GM12878 (cell line): ENCODE measurements around the gene SLC26A11. TPM values are rescaled to one million over a fixed set of nuclear protein-coding genes. Genes with fewer than 3 reads are reported as not detected.

Experiments
- ATAC-seq: fragments of 200-7000 bp; cut with Tn5 transposase; 3 replicates; pipeline ENCODE4 v1.9.1; 2020; ENCODE audit warnings: mild to moderate bottlenecking, moderate library complexity
- BruUV-seq: library from RNA; stranded (reverse); fragments of 400-500 nt; replicated peaks from 2 replicates; lab custom pipeline; 2021; lab: Mats Ljungman, UMichigan
- CTCF ChIA-PET: fragments of 300-600 bp; sonication (Branson Sonifier 250); formaldehyde crosslinking; extraction: SDS; loops from one replicate; lab custom pipeline; 2021; ENCODE audit warnings: inconsistent platforms; lab: Yijun Ruan, JAX
- POLR2A ChIA-PET: fragments of 350-600 bp; formaldehyde crosslinking; extraction: SDS; loops from one replicate; lab custom pipeline; 2021; ENCODE audit warnings: inconsistent platforms; lab: Charles Lee
- RAD21 ChIA-PET: fragments of 300-600 bp; sonication (Branson Sonifier 250); formaldehyde crosslinking; loops from one replicate; lab custom pipeline; 2023; ENCODE audit warnings: antibody characterized with exemption; ENCODE audit not compliant: unreplicated experiment; lab: Charles Lee
- SMC1A ChIA-PET: fragments of 300-600 bp; sonication (Branson Sonifier 250); formaldehyde crosslinking; loops from one replicate; lab custom pipeline; 2023; ENCODE audit not compliant: unreplicated experiment, uncharacterized antibody; lab: Charles Lee
- DNase-seq: peaks from one replicate; pipeline ENCODE4 v3.0.0-alpha.2; 2011; ENCODE audit warnings: low read depth, low spot score
- FAIRE-seq: peaks from 3 replicates; lab custom pipeline; 2011; peaks lifted over from hg19 to GRCh38; lab: Jason Lieb, UNC
- H2AFZ ChIP-seq: 2 replicates; pipeline ENCODE4 v1.6.0; 2011; ENCODE audit warnings: low read depth, low read length, control low read depth; ENCODE audit not compliant: control insufficient read depth
- H3K27ac ChIP-seq: 2 replicates; pipeline ENCODE4 v1.5.1; 2011; ENCODE audit warnings: control low read depth; ENCODE audit not compliant: control insufficient read depth, insufficient read depth
- H3K27me3 ChIP-seq, 2 experiments: replicated peaks in 1 of 2; 2 replicates each; pipeline versions ENCODE4 v1.6.0 to v1.6.1; 2011; ENCODE audit warnings: low read length in 1 of 2; ENCODE audit not compliant: control insufficient read depth in 2 of 2, insufficient read depth in 2 of 2
- H3K36me3 ChIP-seq, 2 experiments: 2 replicates each; pipeline ENCODE4 v1.5.1; 2011; ENCODE audit warnings: low read length in 1 of 2; ENCODE audit not compliant: control insufficient read depth in 2 of 2, insufficient read depth in 2 of 2
- H3K4me1 ChIP-seq: 2 replicates; pipeline ENCODE4 v1.6.1; 2011; ENCODE audit warnings: mild to moderate bottlenecking, low read length, moderate library complexity, mixed read lengths; ENCODE audit not compliant: control insufficient read depth, insufficient read depth
- H3K4me2 ChIP-seq: 2 replicates; pipeline ENCODE4 v1.6.0; 2011; ENCODE audit warnings: control low read depth; ENCODE audit not compliant: control insufficient read depth, insufficient read depth
- H3K4me3 ChIP-seq: fragments of 200-600 bp; sonication (generic); 2 replicates; pipeline ENCODE4 v1.5.1; 2016
- H3K79me2 ChIP-seq: 2 replicates; pipeline ENCODE4 v1.6.0; 2011; ENCODE audit warnings: low read length; ENCODE audit not compliant: control insufficient read depth, insufficient read depth
- H3K9ac ChIP-seq: 2 replicates; pipeline ENCODE4 v1.8.0; 2011; ENCODE audit warnings: low read length, control low read depth, mixed read lengths; ENCODE audit not compliant: control insufficient read depth, insufficient read depth
- H3K9me3 ChIP-seq: replicated peaks from 3 replicates; pipeline ENCODE4 v1.5.1; 2011; ENCODE audit warnings: mild to moderate bottlenecking, low read length; ENCODE audit not compliant: control insufficient read depth, insufficient read depth
- H4K20me1 ChIP-seq: 2 replicates; pipeline ENCODE4 v1.6.0; 2011; ENCODE audit not compliant: control insufficient read depth, insufficient read depth
- BMI1 ChIP-seq: fragments of 450-650 bp; IDR thresholded peaks from 2 replicates; pipeline ENCODE4 v1.6.1; 2016; ENCODE audit warnings: mild to moderate bottlenecking, moderate library complexity, borderline replicate concordance
- CEBPB ChIP-seq, 2 experiments: fragments of 150-350 bp in 1 of 2; IDR thresholded peaks; 2 replicates each; pipeline ENCODE4 v1.6.1; 2012 to 2014; ENCODE audit warnings: low read depth in 2 of 2, low read length in 2 of 2, borderline replicate concordance in 1 of 2, inconsistent platforms in 1 of 2
- ESRRA ChIP-seq: IDR thresholded peaks from 2 replicates; pipeline ENCODE4 v1.6.1; 2012; ENCODE audit warnings: mild to moderate bottlenecking, low read length, improper control_type of control experiment
- HDAC2 ChIP-seq: fragments of 200-600 bp; sonication (generic); IDR thresholded peaks from 2 replicates; pipeline ENCODE4 v1.6.1; 2017
- JUNB ChIP-seq: IDR thresholded peaks from 2 replicates; pipeline ENCODE4 v1.6.1; 2016; ENCODE audit warnings: antibody characterized with exemption, mild to moderate bottlenecking
- KLF5 ChIP-seq: fragments of 450-650 bp; IDR thresholded peaks from 2 replicates; pipeline ENCODE4 v1.6.1; 2014; ENCODE audit warnings: mild to moderate bottlenecking; ENCODE audit not compliant: partially characterized antibody
- MYB ChIP-seq: fragments of 150-350 bp; IDR thresholded peaks from 2 replicates; pipeline ENCODE4 v1.6.1; 2014; ENCODE audit warnings: mild to moderate bottlenecking, low read depth, low read length, borderline replicate concordance
- NR2C1 ChIP-seq: fragments of 450-650 bp; IDR thresholded peaks from 2 replicates; pipeline ENCODE4 v1.6.1; 2017; ENCODE audit warnings: antibody characterized with exemption, mild to moderate bottlenecking, moderate library complexity
- NRF1 ChIP-seq: conservative IDR thresholded peaks from 2 replicates; pipeline ENCODE4 v1.6.1; 2011; ENCODE audit warnings: mild to moderate bottlenecking, low read depth, low read length, improper control_type of control experiment
- PBX3 ChIP-seq: IDR thresholded peaks from 2 replicates; pipeline ENCODE4 v1.6.1; 2011; ENCODE audit warnings: mild to moderate bottlenecking, low read depth, low read length, moderate library complexity; ENCODE audit not compliant: insufficient replicate concordance
- TCF7 ChIP-seq: IDR thresholded peaks from 2 replicates; pipeline ENCODE4 v1.6.1; 2014; ENCODE audit warnings: antibody characterized with exemption, borderline replicate concordance
- ZNF592 ChIP-seq: fragments of 450-650 bp; IDR thresholded peaks from 2 replicates; pipeline ENCODE4 v1.6.1; 2017; ENCODE audit warnings: mild to moderate bottlenecking, moderate library complexity
- WGBS: methylation state at CpG from one replicate; pipeline ENCODE4 v1.1.6; 2016; ENCODE audit warnings: low lambda C conversion rate; ENCODE audit not compliant: insufficient replicate concordance, insufficient coverage; ENCODE audit errors: missing lambda C conversion rate; 5-methylcytosine and 5-hydroxymethylcytosine counted together
- in situ Hi-C: fragments of 300-500 bp; cut with MboI; formaldehyde crosslinking; loops from 9 replicates; pipeline ENCODE4 v1.14.3; 2018; ENCODE audit warnings: mixed read lengths
- intact Hi-C: fragments of 100-400 bp; cut with micrococcal nuclease; formaldehyde crosslinking; loops from one replicate; pipeline ENCODE4 v1.14.2; 2022; ENCODE audit not compliant: unreplicated experiment
- polyA plus RNA-seq, 11 experiments: library from polyadenylated mRNA; depleted of rRNA in 4 of 11; unstranded in 6 of 11; stranded (reverse) in 5 of 11; fragments of >200 nt; fragmentation: Nextera tagmentation in 4 of 11; fragmentation: Illumina TruSeq in 1 of 11; extraction: Ambion mirVana in 4 of 11; extraction: Trizol in 1 of 11; gene quantifications; 1 replicate in 1 of 11; 2 replicates in 10 of 11; pipeline versions ENCODE4 v1.2.1 to v1.2.3, GENCODE V29; 2011 to 2016; ENCODE audit warnings: inconsistent platforms in 2 of 11, missing spikeins in 2 of 11, low read depth in 1 of 11
- total RNA-seq, 4 experiments: library from RNA; depleted of rRNA in 3 of 4; stranded (reverse); fragments of >200 nt in 3 of 4; fragmentation: Illumina TruSeq in 1 of 4; extraction: Trizol in 1 of 4; gene quantifications; 2 replicates each; pipeline versions ENCODE4 v1.2.1 to v1.2.3, GENCODE V29; 2013 to 2021

Gene SLC26A11
- total and polyA plus RNA-seq, 10 of the 15 experiments (the other 5 are each of a cell fraction or from before 2014, with no cell fraction given), result 0.05 to 4.1 (median 1.2) TPM; not detected in 1

- in situ Hi-C loops, result no loop called here
- SMC1A ChIA-PET, result interaction anchor here (1.1 kb wide), 1 partner anchor 9 kb away, joined by 6 read pairs; no protein-coding TSS in a partner anchor
- CTCF ChIA-PET, result interaction anchor here (1.5 kb wide), 1 partner anchor 10 kb away, joined by 7 read pairs; no protein-coding TSS in a partner anchor
- intact Hi-C loops, result no loop called here
- WGBS, result 90% methylated on average over 13 of the region's 13 CpGs
- DNase-seq, result no peak
- Histone ChIP-seq H3K4me2 (no peak overlapping the region), H3K27me3 (no peaks in the 10 kb centered on the region), H3K4me1 (no peaks in the 10 kb centered on the region)
- no peak for TF ChIP-seq NRF1
- TF ChIP-seq, all 136 proteins: peak for 0
- no peaks in the 10 kb centered on the region for H3K9me3 ChIP-seq
- no peak overlapping the region for H2AFZ ChIP-seq
- ChIA-PET RAD21 (interaction anchor here (0.6 kb wide), 1 partner anchor 13 kb away, joined by 3 read pairs; no protein-coding TSS in a partner anchor), POLR2A (no interaction called here)
- no peaks in the 10 kb centered on the region; a peak in 1 of 4 replicates for H3K36me3 ChIP-seq
- no peak overlapping the region for H3K9ac ChIP-seq
- no TSS peak for BruUV-seq
- no peaks in the 10 kb centered on the region for H3K79me2 ChIP-seq
- ATAC-seq (no peak), FAIRE-seq (no peak)
- H4K20me1 ChIP-seq, result no peaks in the 10 kb centered on the region
- no peak overlapping the region for H3K4me3 ChIP-seq
- H3K27ac ChIP-seq, result no peak overlapping the region
Measured at GRCh38 chr17:80205811-80206210, 14.4 kb upstream of the SLC26A11 start.

- no peak for FAIRE-seq
- POLR2A ChIA-PET, result no interaction called here
- WGBS, result 93% methylated on average over 16 of the region's 16 CpGs
- TF ChIP-seq NR2C1 (no peak), ESRRA (no peak), BMI1 (no peak), CEBPB (IDR thresholded peaks at IDR 0.05; ENCODE audit: borderline replicate concordance in 1 of 2, low read depth in 2 of 2, low read length in 2 of 2) (no peak), KLF5 (no peak), JUNB (no peak), PBX3 (no peak), ZNF592 (no peak), MYB (no peak), HDAC2 (no peak), TCF7 (no peak)
Measured at GRCh38 chr17:80208050-80208449, 12.2 kb upstream of the SLC26A11 start.

More at GRCh38 chr17:80208050-80208449, 12.2 kb upstream of the SLC26A11 start:
- Histone ChIP-seq H2AFZ (no peak overlapping the region), H3K36me3 (no peaks in the 10 kb centered on the region; a peak in 2 of 4 replicates), H3K4me3 (no peak overlapping the region), H3K79me2 (no peaks in the 10 kb centered on the region), H3K27ac (no peak overlapping the region), H3K27me3 (no peaks in the 10 kb centered on the region), H3K4me2 (no peak overlapping the region), H3K9ac (no peak overlapping the region), H3K9me3 (no peaks in the 10 kb centered on the region), H4K20me1 (no peaks in the 10 kb centered on the region), H3K4me1 (no peaks in the 10 kb centered on the region)
- intact Hi-C loops, result no loop called here
- no TSS peak for BruUV-seq
- ChIA-PET RAD21 (no interaction called here), SMC1A (no interaction called here), CTCF (no interaction called here)
- in situ Hi-C loops, result no loop called here
- no peak for DNase-seq
- ATAC-seq, result no peak
